GM12801 (cell line): ENCODE results near the gene THAP12.

ENCODE experiments used
- TF ChIP-seq, protein P1 (sequence below): IDR thresholded peaks from one replicate; pipeline ENCODE4 v1.5.1; 2011; ENCODE audit warnings: control low read depth; ENCODE audit not compliant: insufficient read length; ENCODE audit errors: extremely low read depth

Gene THAP12

GRCh38 chr11:76336597-76336996, 44.3 kb downstream of the THAP12 start:
- TF ChIP-seq, protein P1, sequence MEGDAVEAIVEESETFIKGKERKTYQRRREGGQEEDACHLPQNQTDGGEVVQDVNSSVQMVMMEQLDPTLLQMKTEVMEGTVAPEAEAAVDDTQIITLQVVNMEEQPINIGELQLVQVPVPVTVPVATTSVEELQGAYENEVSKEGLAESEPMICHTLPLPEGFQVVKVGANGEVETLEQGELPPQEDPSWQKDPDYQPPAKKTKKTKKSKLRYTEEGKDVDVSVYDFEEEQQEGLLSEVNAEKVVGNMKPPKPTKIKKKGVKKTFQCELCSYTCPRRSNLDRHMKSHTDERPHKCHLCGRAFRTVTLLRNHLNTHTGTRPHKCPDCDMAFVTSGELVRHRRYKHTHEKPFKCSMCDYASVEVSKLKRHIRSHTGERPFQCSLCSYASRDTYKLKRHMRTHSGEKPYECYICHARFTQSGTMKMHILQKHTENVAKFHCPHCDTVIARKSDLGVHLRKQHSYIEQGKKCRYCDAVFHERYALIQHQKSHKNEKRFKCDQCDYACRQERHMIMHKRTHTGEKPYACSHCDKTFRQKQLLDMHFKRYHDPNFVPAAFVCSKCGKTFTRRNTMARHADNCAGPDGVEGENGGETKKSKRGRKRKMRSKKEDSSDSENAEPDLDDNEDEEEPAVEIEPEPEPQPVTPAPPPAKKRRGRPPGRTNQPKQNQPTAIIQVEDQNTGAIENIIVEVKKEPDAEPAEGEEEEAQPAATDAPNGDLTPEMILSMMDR: no peak

GRCh38 chr11:76335842-76336241, 45.1 kb downstream of the THAP12 start:
- TF ChIP-seq, protein P1: no peak

DNA sequence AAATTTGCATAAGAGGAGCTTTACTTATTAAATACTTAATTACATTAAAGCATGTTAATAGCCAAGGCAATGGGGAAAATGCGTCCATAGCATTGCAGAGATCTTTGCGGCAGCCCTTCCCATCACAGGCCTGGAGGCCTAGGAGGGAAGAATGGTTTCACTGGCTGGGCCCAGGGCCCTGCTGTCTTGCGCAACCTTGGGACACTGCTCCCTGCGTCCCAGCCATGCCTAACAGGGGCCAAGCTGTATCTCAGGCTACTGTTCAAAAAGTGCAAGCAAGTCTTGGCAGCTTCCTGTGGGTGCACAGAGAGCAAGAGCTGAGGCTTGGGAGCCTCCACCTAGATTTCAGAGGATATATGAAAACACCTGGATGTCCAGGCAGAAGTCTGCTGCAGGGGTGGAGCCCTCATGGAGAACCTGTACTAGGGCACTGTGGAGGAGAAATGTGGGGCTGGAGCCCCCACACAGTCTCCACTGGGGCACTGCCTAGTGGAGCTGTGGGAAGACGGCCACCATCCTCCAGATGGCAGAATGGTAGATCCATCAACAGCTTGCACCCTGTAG, 46.0 kb downstream of the THAP12 start:
- TF ChIP-seq, protein P1: no peak

- TF ChIP-seq, protein P1: no peak
Observed at GRCh38 chr11:76330651-76331050, 50.3 kb downstream of the THAP12 start.

- TF ChIP-seq, protein P1: no peak
Observed at GRCh38 chr11:76329983-76330382, 50.9 kb downstream of the THAP12 start.

DNA sequence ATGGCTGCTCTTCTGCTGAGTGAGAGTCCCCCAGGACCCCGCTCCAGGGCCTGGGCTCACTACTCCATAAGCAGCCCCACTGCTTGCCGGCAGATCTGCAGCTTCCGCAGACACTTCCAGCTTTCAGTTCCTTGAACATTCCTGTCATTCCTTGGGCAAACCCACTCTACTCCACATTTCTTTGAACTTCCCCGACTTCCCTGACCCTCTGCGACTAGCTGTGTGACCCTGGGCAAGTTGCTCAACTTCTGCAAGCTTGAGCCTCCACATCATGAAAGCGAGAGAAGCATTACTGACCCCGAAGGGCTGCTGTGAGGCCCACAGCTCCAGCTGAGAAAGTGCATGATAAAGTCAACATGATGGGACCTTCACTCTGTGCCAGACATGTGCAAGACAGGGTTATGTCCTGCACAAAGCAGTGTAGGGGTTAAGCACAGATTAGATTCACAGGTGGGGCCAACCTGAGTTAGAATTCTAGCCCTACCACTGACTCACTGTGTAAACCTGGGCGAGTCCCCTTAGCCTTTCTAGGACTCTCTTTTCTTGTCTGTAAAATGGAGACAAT, 51.8 kb downstream of the THAP12 start:
- TF ChIP-seq, protein P1: no peak

- TF ChIP-seq, protein P1: no peak
Observed at GRCh38 chr11:76327756-76328388, 53.1 kb downstream of the THAP12 start.
